Body of pancreas (tissue), 4 donors: ENCODE results near the gene GRM1. TPM values are rescaled to one million over a fixed set of nuclear protein-coding genes. Genes with fewer than 3 reads are reported as not detected.

Experiments used
- ATAC-seq: fragments of 150-250 bp; one replicate; pipeline ENCODE4 v1.9.1; 2016
- DNase-seq, 4 donors: peaks; one replicate each; pipeline ENCODE4 v3.0.0-alpha.2; 2019
- H3K27ac ChIP-seq, 4 donors: fragments of 200-600 bp; sonication (generic); 1 replicate in 3 of 4; 2 replicates in 1 of 4; pipeline versions ENCODE4 v1.5.1 to v1.6.1; 2016 to 2019; ENCODE audit warnings: mild to moderate bottlenecking in 1 of 4, mixed read lengths in 1 of 4, moderate library complexity in 1 of 4
- H3K27me3 ChIP-seq, 2 donors: fragments of 200-600 bp; sonication (generic); one replicate each; pipeline ENCODE4 v1.6.0; 2016; ENCODE audit warnings: mild to moderate bottlenecking in 1 of 2
- H3K36me3 ChIP-seq, 2 donors: fragments of 200-600 bp; sonication (generic); replicated peaks in 1 of 2; 2 replicates each; pipeline ENCODE4 v1.5.1; 2016; ENCODE audit warnings: low read depth in 2 of 2; ENCODE audit not compliant: insufficient read depth in 1 of 2
- H3K4me1 ChIP-seq: fragments of 200-600 bp; sonication (generic); one replicate; pipeline ENCODE4 v1.6.0; 2016
- H3K4me3 ChIP-seq, 2 donors: fragments of 200-600 bp; sonication (generic); 1 replicate in 1 of 2; 2 replicates in 1 of 2; pipeline ENCODE4 v1.5.1; 2016 to 2019
- H3K9me3 ChIP-seq, 3 donors: fragments of 200-600 bp; sonication (generic); 1 replicate in 2 of 3; 2 replicates in 1 of 3; pipeline ENCODE4 v1.5.1; 2016
- CTCF ChIP-seq, 7 experiments: fragments of 450-650 bp in 4 of 7; fragments of 200-600 bp in 3 of 7; sonication (generic) in 3 of 7; IDR thresholded peaks; one replicate each; pipeline ENCODE4 v1.5.1; 2016 to 2019; ENCODE audit warnings: antibody characterized with exemption in 7 of 7
- POLR2A ChIP-seq, 3 donors: fragments of 450-650 bp; IDR thresholded peaks; one replicate each; pipeline ENCODE4 v1.6.1; 2016; ENCODE audit warnings: antibody characterized with exemption in 3 of 3, mild to moderate bottlenecking in 2 of 3
- WGBS, 2 donors: methylation state at CpG; one replicate each; pipeline ENCODE4 v1.1.5; 2017; 5-methylcytosine and 5-hydroxymethylcytosine counted together
- intact Hi-C: fragments of 100-400 bp; cut with DNase I; formaldehyde crosslinking; loops from one replicate; pipeline ENCODE4 v1.15.1; 2023
- small RNA-seq: library from RNA; depleted of rRNA; stranded (forward); fragments of <200 nt; gene quantifications from one replicate; pipeline ENCODE3, GENCODE V24; 2016
- total RNA-seq, 2 donors: library from RNA; depleted of rRNA; stranded (reverse); fragments of >200 nt; gene quantifications; one replicate each; pipeline ENCODE4 v1.1.0, GENCODE V29; 2016

Gene GRM1
- total RNA-seq, 2 donors from 2014 or later: under 0.01 TPM; not detected in 1

GRCh38 chr6:146470091-146470770, 441.4 kb downstream of the GRM1 start:
- intact Hi-C loops: no loop called here
- no peak for DNase-seq

GRCh38 chr6:146472918-146473317, 444.1 kb downstream of the GRM1 start:
- Histone ChIP-seq H3K36me3 (no peaks in the 10 kb centered on the region), H3K9me3 (no peaks in the 10 kb centered on the region), H3K27me3 (no peaks in the 10 kb centered on the region), H3K27ac (no peak overlapping the region), H3K4me1 (no peaks in the 10 kb centered on the region), H3K4me3 (no peak overlapping the region)
- no peak for TF ChIP-seq CTCF (IDR thresholded peaks at IDR 0.05)
- no peak for TF ChIP-seq POLR2A (IDR thresholded peaks at IDR 0.05)
- ATAC-seq (no peak), DNase-seq (no peak)
- 52 to 58% methylated on average over 3 of the region's 3 CpGs for WGBS, 2 donors
- intact Hi-C loops: no loop called here

More at GRCh38 chr6:146470091-146470770, 441.4 kb downstream of the GRM1 start:
- no peak for ATAC-seq
- WGBS, 2 donors: 81 to 87% methylated on average over 3 of the region's 3 CpGs
- TF ChIP-seq CTCF (IDR thresholded peaks at IDR 0.05) (no peak), POLR2A (IDR thresholded peaks at IDR 0.05) (no peak)
- Histone ChIP-seq H3K4me1 (no peaks in the 10 kb centered on the region), H3K9me3 (no peaks in the 10 kb centered on the region), H3K27ac (no peak overlapping the region), H3K27me3 (no peaks in the 10 kb centered on the region), H3K4me3 (no peak overlapping the region), H3K36me3 (no peaks in the 10 kb centered on the region)

GRCh38 chr6:146481527-146481926, 452.7 kb downstream of the GRM1 start:
- Histone ChIP-seq H3K4me3 (no peak overlapping the region), H3K27ac (no peak overlapping the region), H3K4me1 (no peaks in the 10 kb centered on the region), H3K36me3 (no peaks in the 10 kb centered on the region), H3K27me3 (no peaks in the 10 kb centered on the region), H3K9me3 (peaks cover 0 to 7% (median 0%) of the 10 kb centered on the region in 3 donors)
- TF ChIP-seq CTCF (IDR thresholded peaks at IDR 0.05): no peak
- TF ChIP-seq POLR2A (IDR thresholded peaks at IDR 0.05): no peak
- intact Hi-C loops: no loop called here
- no peak for ATAC-seq
- no peak for DNase-seq
- 28 to 29% methylated on average over 2 of the region's 2 CpGs for WGBS, 2 donors

- Histone ChIP-seq H3K36me3 (no peaks in the 10 kb centered on the region), H3K27me3 (no peaks in the 10 kb centered on the region), H3K4me1 (no peaks in the 10 kb centered on the region), H3K27ac (no peak overlapping the region), H3K4me3 (no peak overlapping the region), H3K9me3 (peaks cover 0 to 5% (median 0%) of the 10 kb centered on the region in 3 donors)
- 65 to 68% methylated on average over 3 of the region's 3 CpGs for WGBS, 2 donors
- TF ChIP-seq CTCF (IDR thresholded peaks at IDR 0.05) (no peak), POLR2A (IDR thresholded peaks at IDR 0.05) (no peak)
- ATAC-seq (no peak), DNase-seq (no peak)
- intact Hi-C loops: no loop called here
These were observed 455.5 kb downstream of the GRM1 start for GRCh38 chr6:146484411-146484810.

Small RNAs within 50 kb of the gene (small RNA-seq; reads per million reads assigned to genes)
- gene RNA5SP222: not detected

Other genes with a start within 250 kb of the GRM1 start
- 1 to 10 TPM; 2.0 to 5.4 TPM for gene FBXO30, start 214.3 kb upstream of the GRM1 start, total RNA-seq
- gene SHPRH, start 64.7 kb upstream of the GRM1 start, total RNA-seq: 10 to 100 TPM; 18.2 to 30.0 TPM